Measurements from ENCODE around the gene PTPN5.
"Not testable (repeated sequence)": the region's sequence is repeated elsewhere in the genome, so short reads cannot be mapped to it uniquely, and the experiment has no call there.

PTPN5 gene

GRCh38 chr11:18706330-18707243 lies 85.0 kb downstream of the PTPN5 start:
- DNase-seq: peak; percentile 43

- DNase-seq: no peak
Measured at GRCh38 chr11:18705651-18706281, 85.8 kb downstream of the PTPN5 start.

GRCh38 chr11:18704698-18705097 lies 86.9 kb downstream of the PTPN5 start:
- DNase-seq: no peak

- no peak for DNase-seq
Measured at GRCh38 chr11:18704045-18704645, 87.5 kb downstream of the PTPN5 start.

- no peak for DNase-seq
Measured at GRCh38 chr11:18703001-18703763, 88.4 kb downstream of the PTPN5 start.

GRCh38 chr11:18701614-18702216 lies 89.9 kb downstream of the PTPN5 start:
- DNase-seq: no peak

- DNase-seq: no peak
Measured at GRCh38 chr11:18700872-18701271, 90.7 kb downstream of the PTPN5 start.

GRCh38 chr11:18700375-18700774 lies 91.2 kb downstream of the PTPN5 start:
- no peak for DNase-seq

GRCh38 chr11:18699848-18700261 lies 91.7 kb downstream of the PTPN5 start:
- DNase-seq: no peak

- DNase-seq: no peak
Measured at GRCh38 chr11:18699269-18699596, 92.4 kb downstream of the PTPN5 start.

- peak; percentile 87 for DNase-seq
Measured at GRCh38 chr11:18698341-18699268, 93.0 kb downstream of the PTPN5 start, which contains the start of gene TMEM86A. Gene TMEM86A, plus strand, starts transcription at chr11:18698779. Its CDS starts 108 bp downstream, at chr11:18698887.

GRCh38 chr11:18697576-18697975 lies 94.0 kb downstream of the PTPN5 start:
- DNase-seq: no peak

GRCh38 chr11:18696638-18697225 lies 94.9 kb downstream of the PTPN5 start:
- DNase-seq: no peak

GRCh38 chr11:18692941-18693760 lies 98.4 kb downstream of the PTPN5 start:
- no peak for DNase-seq

GRCh38 chr11:18691467-18692140 lies 100.0 kb downstream of the PTPN5 start:
- not testable (repeated sequence) for DNase-seq

GRCh38 chr11:18684267-18684666 lies 107.3 kb downstream of the PTPN5 start:
- DNase-seq: no peak

- no peak for DNase-seq
Measured at GRCh38 chr11:18682466-18682865, 109.1 kb downstream of the PTPN5 start.

GRCh38 chr11:18681949-18682348 lies 109.6 kb downstream of the PTPN5 start:
- not testable (repeated sequence) for DNase-seq
